CD14-positive monocyte (primary cell): Measurements from ENCODE around the gene GLCE. TPM values are rescaled to one million over a fixed set of nuclear protein-coding genes. Genes with fewer than 3 reads are reported as not detected.

Experiments
- DNase-seq, 3 donors: peaks; one replicate each; pipeline ENCODE4 v3.0.0-alpha.2; 2011 to 2022
- H2AFZ ChIP-seq: 2 replicates; pipeline ENCODE4 v1.6.0; 2012; ENCODE audit warnings: mild to moderate bottlenecking, low read depth, low read length, inconsistent platforms; ENCODE audit not compliant: insufficient read depth, poor library complexity, severe bottlenecking
- H3K27ac ChIP-seq, 2 donors: 1 replicate in 1 of 2; 2 replicates in 1 of 2; pipeline ENCODE4 v1.5.1; 2012 to 2013; ENCODE audit warnings: low read length in 2 of 2, control low read depth in 1 of 2, inconsistent platforms in 1 of 2, low read depth in 1 of 2, mild to moderate bottlenecking in 1 of 2
- H3K27me3 ChIP-seq, 2 donors: one replicate each; pipeline versions ENCODE4 v1.6.0 to v1.6.1; 2011 to 2013; ENCODE audit warnings: low read length in 2 of 2; ENCODE audit not compliant: control insufficient read depth in 2 of 2, insufficient read depth in 2 of 2
- H3K36me3 ChIP-seq, 2 donors: replicated peaks in 1 of 2; 1 replicate in 1 of 2; 2 replicates in 1 of 2; pipeline versions ENCODE4 v1.5.1 to v1.6.1; 2012 to 2013; ENCODE audit warnings: low read length in 2 of 2, control low read depth in 1 of 2, inconsistent platforms in 1 of 2, mild to moderate bottlenecking in 1 of 2; ENCODE audit not compliant: insufficient read depth in 2 of 2, control insufficient read depth in 1 of 2
- H3K4me1 ChIP-seq, 2 donors: 1 replicate in 1 of 2; 2 replicates in 1 of 2; pipeline versions ENCODE4 v1.5.1 to v1.6.1; 2012 to 2013; ENCODE audit warnings: low read length in 2 of 2, control low read depth in 1 of 2, inconsistent platforms in 1 of 2, mild to moderate bottlenecking in 1 of 2, moderate library complexity in 1 of 2; ENCODE audit not compliant: insufficient read depth in 2 of 2, control insufficient read depth in 1 of 2
- H3K4me2 ChIP-seq: replicated peaks from 2 replicates; pipeline ENCODE3; 2012; ENCODE audit warnings: low read length, moderate library complexity, mild to moderate bottlenecking; ENCODE audit not compliant: poor library complexity, severe bottlenecking; ENCODE audit errors: extremely low read depth
- H3K4me3 ChIP-seq, 3 experiments: fragments of 200-600 bp in 1 of 3; sonication (generic) in 1 of 3; replicated peaks in 1 of 3; 1 replicate in 2 of 3; 2 replicates in 1 of 3; pipeline ENCODE4 v1.5.1; 2011 to 2013; ENCODE audit warnings: low read length in 3 of 3, mild to moderate bottlenecking in 3 of 3, control low read depth in 2 of 3, low read depth in 2 of 3, inconsistent platforms in 1 of 3, moderate library complexity in 1 of 3
- H3K79me2 ChIP-seq: 2 replicates; pipeline ENCODE4 v1.6.0; 2012; ENCODE audit warnings: mild to moderate bottlenecking, control low read depth, inconsistent platforms, low read length, moderate library complexity; ENCODE audit not compliant: insufficient read depth
- H3K9ac ChIP-seq: 2 replicates; pipeline ENCODE4 v1.6.0; 2017; ENCODE audit warnings: low read length, mild to moderate bottlenecking; ENCODE audit not compliant: insufficient read depth, poor library complexity, severe bottlenecking
- H3K9me3 ChIP-seq, 2 donors: replicated peaks in 1 of 2; 1 replicate in 1 of 2; 2 replicates in 1 of 2; pipeline versions ENCODE4 v1.5.1 to v1.6.1; 2012 to 2013; ENCODE audit warnings: low read length in 2 of 2, control low read depth in 1 of 2; ENCODE audit not compliant: control insufficient read depth in 1 of 2, insufficient read depth in 1 of 2
- H4K20me1 ChIP-seq: 2 replicates; pipeline ENCODE4 v1.6.0; 2012; ENCODE audit warnings: mild to moderate bottlenecking, low read length, control low read depth, moderate library complexity; ENCODE audit not compliant: insufficient read depth
- H3K27ac Mint-ChIP-seq, 7 donors: one replicate each; pipeline ENCODE4 v1.8.0; 2020; ENCODE audit warnings: mild to moderate bottlenecking in 7 of 7, mixed read lengths in 7 of 7, moderate library complexity in 6 of 7, inconsistent platforms in 2 of 7
- H3K27me3 Mint-ChIP-seq, 3 donors: one replicate each; pipeline ENCODE4 v1.8.0; 2021 to 2022; ENCODE audit warnings: low read depth in 3 of 3, mild to moderate bottlenecking in 3 of 3, mixed read lengths in 3 of 3, moderate library complexity in 3 of 3, inconsistent platforms in 1 of 3
- H3K36me3 Mint-ChIP-seq, 2 donors: one replicate each; pipeline ENCODE4 v1.8.0; 2020; ENCODE audit warnings: mixed read lengths in 2 of 2, inconsistent platforms in 1 of 2, mild to moderate bottlenecking in 1 of 2
- H3K4me1 Mint-ChIP-seq: one replicate; pipeline ENCODE4 v1.8.0; 2020; ENCODE audit warnings: mild to moderate bottlenecking, mixed read lengths
- H3K4me3 Mint-ChIP-seq, 2 donors: one replicate each; pipeline ENCODE4 v1.8.0; 2020; ENCODE audit warnings: mild to moderate bottlenecking in 2 of 2, mixed read lengths in 2 of 2, moderate library complexity in 1 of 2
- H3K9me3 Mint-ChIP-seq, 7 donors: one replicate each; pipeline ENCODE4 v1.8.0; 2020 to 2022; ENCODE audit warnings: mixed read lengths in 7 of 7, mild to moderate bottlenecking in 6 of 7, moderate library complexity in 6 of 7, inconsistent platforms in 2 of 7
- WGBS: methylation state at CpG from one replicate; pipeline ENCODE4 v1.1.5; 2013; ENCODE audit warnings: missing lambda C conversion rate; ENCODE audit not compliant: insufficient coverage; 5-methylcytosine and 5-hydroxymethylcytosine counted together
- intact Hi-C, 2 donors: fragments of 100-400 bp; cut with micrococcal nuclease; formaldehyde crosslinking; loops; one replicate each; pipeline versions ENCODE4 v1.15.0 to v1.15.1; 2023
- polyA plus RNA-seq, 3 donors: library from polyadenylated mRNA; depleted of rRNA in 1 of 3; unstranded in 2 of 3; stranded (reverse) in 1 of 3; fragments of 300-500 nt in 2 of 3; fragments of >200 nt in 1 of 3; fragmentation: Illumina TruSeq in 2 of 3; gene quantifications; 1 replicate in 2 of 3; 2 replicates in 1 of 3; pipeline ENCODE4 v1.2.3, GENCODE V29; 2012 to 2021
- TF ChIP-seq, protein P1 (sequence below): fragments of 200-600 bp; IDR thresholded peaks from one replicate; pipeline ENCODE4 v1.8.0; 2022; ENCODE audit warnings: antibody characterized with exemption, mild to moderate bottlenecking

The GLCE gene
- polyA plus RNA-seq, 3 donors, result 11.0 to 24.3 (median 24.0) TPM

GRCh38 chr15:69272139-69272538 lies 111.7 kb downstream of the GLCE start:
- no peaks in the 10 kb centered on the region for H3K4me1 Mint-ChIP-seq
- no peak overlapping the region for H3K27ac Mint-ChIP-seq
- H3K9me3 Mint-ChIP-seq, result no peaks in the 10 kb centered on the region

GRCh38 chr15:69272891-69273290 lies 112.5 kb downstream of the GLCE start:
- peaks cover 18 to 24% of the 10 kb centered on the region in 2 donors for H3K36me3 Mint-ChIP-seq
- H3K4me3 Mint-ChIP-seq, result no peak overlapping the region
- H3K4me1 Mint-ChIP-seq, result no peaks in the 10 kb centered on the region
- Histone ChIP-seq H3K4me1 (no peaks in the 10 kb centered on the region), H2AFZ (no peak overlapping the region), H3K79me2 (no peaks in the 10 kb centered on the region), H3K4me2 (no peak overlapping the region), H3K9ac (no peak overlapping the region), H3K27ac (no peak overlapping the region), H3K4me3 (no peak overlapping the region), H3K36me3 (peaks cover 2 to 14% of the 10 kb centered on the region in 2 donors), H4K20me1 (no peaks in the 10 kb centered on the region), H3K27me3 (no peaks in the 10 kb centered on the region), H3K9me3 (no peaks in the 10 kb centered on the region)
- 100% methylated on average over 3 of the region's 6 CpGs for WGBS
- intact Hi-C loops, result no loop called here
- TF ChIP-seq, protein P1, sequence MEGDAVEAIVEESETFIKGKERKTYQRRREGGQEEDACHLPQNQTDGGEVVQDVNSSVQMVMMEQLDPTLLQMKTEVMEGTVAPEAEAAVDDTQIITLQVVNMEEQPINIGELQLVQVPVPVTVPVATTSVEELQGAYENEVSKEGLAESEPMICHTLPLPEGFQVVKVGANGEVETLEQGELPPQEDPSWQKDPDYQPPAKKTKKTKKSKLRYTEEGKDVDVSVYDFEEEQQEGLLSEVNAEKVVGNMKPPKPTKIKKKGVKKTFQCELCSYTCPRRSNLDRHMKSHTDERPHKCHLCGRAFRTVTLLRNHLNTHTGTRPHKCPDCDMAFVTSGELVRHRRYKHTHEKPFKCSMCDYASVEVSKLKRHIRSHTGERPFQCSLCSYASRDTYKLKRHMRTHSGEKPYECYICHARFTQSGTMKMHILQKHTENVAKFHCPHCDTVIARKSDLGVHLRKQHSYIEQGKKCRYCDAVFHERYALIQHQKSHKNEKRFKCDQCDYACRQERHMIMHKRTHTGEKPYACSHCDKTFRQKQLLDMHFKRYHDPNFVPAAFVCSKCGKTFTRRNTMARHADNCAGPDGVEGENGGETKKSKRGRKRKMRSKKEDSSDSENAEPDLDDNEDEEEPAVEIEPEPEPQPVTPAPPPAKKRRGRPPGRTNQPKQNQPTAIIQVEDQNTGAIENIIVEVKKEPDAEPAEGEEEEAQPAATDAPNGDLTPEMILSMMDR, result no peak
- H3K27me3 Mint-ChIP-seq, result peaks cover 0 to 3% (median 1%) of the 10 kb centered on the region in 3 donors
- H3K27ac Mint-ChIP-seq, result no peak overlapping the region
- DNase-seq, result no peak
- H3K9me3 Mint-ChIP-seq, result no peaks in the 10 kb centered on the region

More at GRCh38 chr15:69272139-69272538, 111.7 kb downstream of the GLCE start:
- no peaks in the 10 kb centered on the region for H3K79me2 ChIP-seq
- H3K27me3 ChIP-seq, result no peaks in the 10 kb centered on the region
- no peaks in the 10 kb centered on the region for H3K9me3 ChIP-seq
- H3K4me3 ChIP-seq, result no peak overlapping the region
- no peaks in the 10 kb centered on the region for H4K20me1 ChIP-seq
- no peak overlapping the region for H3K4me2 ChIP-seq
- WGBS, result 56% methylated on average over 2 of the region's 3 CpGs
- DNase-seq, result no peak
- H3K9ac ChIP-seq, result no peak overlapping the region
- peaks cover 2 to 14% of the 10 kb centered on the region in 2 donors for H3K36me3 ChIP-seq
- Mint-ChIP-seq H3K27me3 (peaks cover 0 to 3% (median 1%) of the 10 kb centered on the region in 3 donors), H3K4me3 (no peak overlapping the region), H3K36me3 (peaks cover 20 to 26% of the 10 kb centered on the region in 2 donors)
- H3K27ac ChIP-seq, result no peak overlapping the region
- TF ChIP-seq, protein P1, result no peak
- intact Hi-C loops, result no loop called here
- H2AFZ ChIP-seq, result no peak overlapping the region
- no peaks in the 10 kb centered on the region for H3K4me1 ChIP-seq
